Tibial artery (tissue), 4 donors: ENCODE measurements around the gene CISD2.

Experiments used
- DNase-seq, 2 donors: peaks; one replicate each; pipeline ENCODE4 v3.0.0-alpha.2; 2019
- H3K27ac ChIP-seq, 2 donors: fragments of 200-600 bp; sonication (generic) in 1 of 2; 1 replicate in 1 of 2; 2 replicates in 1 of 2; pipeline ENCODE4 v1.5.1; 2018 to 2019; ENCODE audit warnings: mild to moderate bottlenecking in 1 of 2
- H3K27me3 ChIP-seq, 2 donors: fragments of 200-600 bp; sonication (generic) in 1 of 2; one replicate each; pipeline versions ENCODE4 v1.5.1 to v1.6.0; 2016 to 2019
- H3K36me3 ChIP-seq, 3 donors: fragments of 200-600 bp; sonication (generic) in 2 of 3; one replicate each; pipeline ENCODE4 v1.5.1; 2016 to 2019; ENCODE audit warnings: mild to moderate bottlenecking in 2 of 3
- H3K4me1 ChIP-seq, 4 donors: fragments of 200-600 bp; sonication (generic) in 2 of 4; 1 replicate in 3 of 4; 2 replicates in 1 of 4; pipeline ENCODE4 v1.5.1; 2016 to 2019
- H3K4me3 ChIP-seq, 2 donors: fragments of 200-600 bp; sonication (generic) in 1 of 2; 1 replicate in 1 of 2; 2 replicates in 1 of 2; pipeline ENCODE4 v1.5.1; 2018 to 2019; ENCODE audit warnings: mild to moderate bottlenecking in 2 of 2
- H3K9me3 ChIP-seq, 3 donors: fragments of 200-600 bp; sonication (generic) in 1 of 3; one replicate each; pipeline ENCODE4 v1.5.1; 2016 to 2019
- CTCF ChIP-seq, 2 experiments: fragments of 200-600 bp in 1 of 2; fragments of 450-650 bp in 1 of 2; IDR thresholded peaks; one replicate each; pipeline ENCODE4 v1.5.1; 2017 to 2019; ENCODE audit warnings: antibody characterized with exemption in 2 of 2, mild to moderate bottlenecking in 1 of 2, moderate library complexity in 1 of 2
- intact Hi-C: fragments of 100-400 bp; cut with DNase I; formaldehyde crosslinking; loops from one replicate; pipeline ENCODE4 v1.15.0; 2023; ENCODE audit warnings: low total_unique reads

The CISD2 gene

GRCh38 chr4:102824398-102824797 is 44.4 kb upstream of the CISD2 start:
- no peaks in the 10 kb centered on the region for H3K9me3 ChIP-seq
- H3K27me3 ChIP-seq = no peaks in the 10 kb centered on the region
- peaks cover 0 to 58% (median 29%) of the 10 kb centered on the region in 4 donors for H3K4me1 ChIP-seq
- no peaks in the 10 kb centered on the region for H3K36me3 ChIP-seq
- no peak for TF ChIP-seq CTCF (IDR thresholded peaks at IDR 0.05)
- intact Hi-C loops = loop anchor here (10.0 kb wide), 1 partner anchor 60 kb away; the partner anchor contains the start of gene MANBA
- DNase-seq = no peak
- peak overlapping the region; percentile 99 to 100 for H3K27ac ChIP-seq
- peak overlapping the region; percentile 75 to 76 for H3K4me3 ChIP-seq

GRCh38 chr4:102825261-102826091 is 43.3 kb upstream of the CISD2 start:
- Histone ChIP-seq H3K9me3 (no peaks in the 10 kb centered on the region), H3K36me3 (no peaks in the 10 kb centered on the region), H3K4me1 (peaks cover 0 to 47% (median 23%) of the 10 kb centered on the region in 4 donors), H3K27me3 (no peaks in the 10 kb centered on the region), H3K4me3 (peak overlapping the region; percentile 75 to 76), H3K27ac (peak overlapping the region; percentile 99 to 100)
- intact Hi-C loops = loop anchor here (5.0 to 10.0 kb wide), 2 partner anchors 61 to 192 kb away; partner anchors contain the start of genes MANBA and SLC9B1
- TF ChIP-seq CTCF (IDR thresholded peaks at IDR 0.05) = no peak
- peak in 1 of 2 donors; percentile 51 for DNase-seq

GRCh38 chr4:102826105-102826889 is 42.5 kb upstream of the CISD2 start:
- no peaks in the 10 kb centered on the region for H3K27me3 ChIP-seq
- no peaks in the 10 kb centered on the region for H3K36me3 ChIP-seq
- no peaks in the 10 kb centered on the region for H3K9me3 ChIP-seq
- intact Hi-C loops = loop anchor here (5.0 to 10.0 kb wide), 2 partner anchors 61 to 191 kb away; partner anchors contain the start of genes MANBA and SLC9B1
- peak overlapping the region; percentile 75 to 76 for H3K4me3 ChIP-seq
- peak overlapping the region; percentile 99 to 100 for H3K27ac ChIP-seq
- peaks cover 0 to 39% (median 17%) of the 10 kb centered on the region in 4 donors for H3K4me1 ChIP-seq
- no peak for TF ChIP-seq CTCF (IDR thresholded peaks at IDR 0.05)
- DNase-seq = no peak

GRCh38 chr4:102826890-102827673 is 41.7 kb upstream of the CISD2 start, which contains the start of gene UBE2D3:
Gene UBE2D3, minus strand, starts transcription at chr4:102827551. Its CDS starts 1,043 bp downstream, at chr4:102826508.
- peak within 1 kb of the TSS; percentile 75 to 76 for H3K4me3 ChIP-seq
- H3K27me3 ChIP-seq = no peaks in the 10 kb centered on the region
- H3K9me3 ChIP-seq = no peaks in the 10 kb centered on the region
- peaks cover 0 to 31% (median 13%) of the 10 kb centered on the region in 4 donors for H3K4me1 ChIP-seq
- H3K27ac ChIP-seq = peak within 1 kb of the TSS; percentile 99 to 100
- TF ChIP-seq CTCF (IDR thresholded peaks at IDR 0.05) = no peak
- DNase-seq = peak; percentile 92 to 96
- H3K36me3 ChIP-seq = no peaks in the 10 kb centered on the region
- intact Hi-C loops = loop anchor here (1.0 to 10.0 kb wide), 3 partner anchors 41 to 190 kb away; partner anchors contain the start of genes CISD2, MANBA and SLC9B1
